ENCODE measurements around the gene RAD51B. TPM values are rescaled to one million over a fixed set of nuclear protein-coding genes. Genes with fewer than 3 reads are reported as not detected.
"Not testable (repeated sequence)": the region's sequence is repeated elsewhere in the genome, so short reads cannot be mapped to it uniquely, and the experiment has no call there.

The RAD51B gene
- total RNA-seq, 4 donors from 2014 or later = 8.9 to 30.3 (median 10.4) TPM

DNA sequence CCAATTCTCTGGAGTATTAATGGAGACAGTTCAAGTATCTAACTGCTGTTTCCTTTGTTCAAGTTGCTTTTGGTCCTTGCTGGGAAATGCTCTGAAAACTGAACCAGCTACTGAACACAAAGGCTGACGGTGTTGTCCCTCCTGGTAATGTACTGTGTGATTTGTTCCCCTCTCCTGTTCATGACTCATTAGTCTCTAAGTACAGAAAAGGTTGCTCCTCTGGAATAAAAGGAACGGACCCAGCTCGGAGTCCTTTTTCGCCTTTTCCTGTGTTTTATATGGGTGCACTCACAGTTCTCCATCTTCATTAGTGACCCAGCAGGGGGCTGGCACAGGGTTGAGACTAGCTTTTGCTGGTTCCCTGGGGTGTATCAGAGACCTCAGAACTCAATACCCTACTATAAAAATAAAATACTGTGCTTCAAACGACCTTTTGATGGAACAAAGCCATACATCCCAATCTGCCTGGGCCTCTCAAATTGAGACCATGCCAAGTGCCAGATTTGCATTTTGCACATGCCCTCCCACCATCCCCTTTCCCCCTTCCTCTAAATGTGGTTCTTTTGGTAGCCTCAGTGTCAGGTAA, 269.7 kb downstream of the RAD51B start:
- ATAC-seq (ENCODE audit: low FRiP score) = no peak
- TF ChIP-seq, protein P1, sequence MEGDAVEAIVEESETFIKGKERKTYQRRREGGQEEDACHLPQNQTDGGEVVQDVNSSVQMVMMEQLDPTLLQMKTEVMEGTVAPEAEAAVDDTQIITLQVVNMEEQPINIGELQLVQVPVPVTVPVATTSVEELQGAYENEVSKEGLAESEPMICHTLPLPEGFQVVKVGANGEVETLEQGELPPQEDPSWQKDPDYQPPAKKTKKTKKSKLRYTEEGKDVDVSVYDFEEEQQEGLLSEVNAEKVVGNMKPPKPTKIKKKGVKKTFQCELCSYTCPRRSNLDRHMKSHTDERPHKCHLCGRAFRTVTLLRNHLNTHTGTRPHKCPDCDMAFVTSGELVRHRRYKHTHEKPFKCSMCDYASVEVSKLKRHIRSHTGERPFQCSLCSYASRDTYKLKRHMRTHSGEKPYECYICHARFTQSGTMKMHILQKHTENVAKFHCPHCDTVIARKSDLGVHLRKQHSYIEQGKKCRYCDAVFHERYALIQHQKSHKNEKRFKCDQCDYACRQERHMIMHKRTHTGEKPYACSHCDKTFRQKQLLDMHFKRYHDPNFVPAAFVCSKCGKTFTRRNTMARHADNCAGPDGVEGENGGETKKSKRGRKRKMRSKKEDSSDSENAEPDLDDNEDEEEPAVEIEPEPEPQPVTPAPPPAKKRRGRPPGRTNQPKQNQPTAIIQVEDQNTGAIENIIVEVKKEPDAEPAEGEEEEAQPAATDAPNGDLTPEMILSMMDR (IDR thresholded peaks at IDR 0.05) = no peak

DNA sequence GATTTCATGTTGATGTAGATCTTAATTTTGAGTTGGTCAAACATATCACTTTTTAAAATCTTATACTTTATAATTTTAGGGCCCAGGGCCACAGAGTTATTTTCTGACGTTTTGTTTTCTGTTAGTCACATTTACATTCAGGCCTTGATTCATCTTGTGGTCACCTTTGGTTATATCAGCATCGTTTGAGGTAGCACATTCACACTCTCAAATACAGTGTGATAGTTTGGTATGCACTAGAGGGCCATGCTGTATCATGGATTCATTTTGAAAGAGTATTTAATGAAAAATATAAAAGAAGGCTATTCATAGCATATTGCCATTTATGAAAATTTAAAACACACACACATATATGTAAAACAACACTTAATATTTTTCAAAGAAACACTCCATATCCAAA, 274.6 kb downstream of the RAD51B start:
- ATAC-seq (ENCODE audit: low FRiP score) (no peak), DNase-seq (ENCODE audit: low spot score) (no peak)
- TF ChIP-seq, protein P1 (IDR thresholded peaks at IDR 0.05) = no peak

More for the DNA sequence above, 269.7 kb downstream of the RAD51B start:
- DNase-seq (ENCODE audit: low spot score) = no peak

DNA sequence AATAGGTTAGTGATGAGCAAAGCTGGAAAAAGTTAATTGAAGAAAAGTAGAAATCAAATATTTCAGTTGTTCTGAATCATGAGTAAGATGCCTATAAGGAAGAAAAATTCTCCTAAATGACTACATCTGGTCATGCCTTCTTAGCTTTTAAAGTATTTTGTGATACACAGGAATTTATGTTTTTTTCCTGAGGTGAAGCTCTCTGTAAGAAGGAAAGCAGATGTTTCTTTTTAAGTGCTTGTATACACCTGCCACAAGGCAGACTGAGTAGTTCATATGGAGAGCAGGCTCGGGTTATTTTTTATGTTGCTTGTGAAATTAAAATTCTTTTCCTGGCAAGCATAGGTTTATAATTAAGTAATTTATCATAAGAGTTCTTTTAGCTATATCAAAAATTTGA, 275.2 kb downstream of the RAD51B start:
- DNase-seq (ENCODE audit: low spot score) (no peak), ATAC-seq (ENCODE audit: low FRiP score) (no peak)
- TF ChIP-seq, protein P1 (IDR thresholded peaks at IDR 0.05) = no peak

DNA sequence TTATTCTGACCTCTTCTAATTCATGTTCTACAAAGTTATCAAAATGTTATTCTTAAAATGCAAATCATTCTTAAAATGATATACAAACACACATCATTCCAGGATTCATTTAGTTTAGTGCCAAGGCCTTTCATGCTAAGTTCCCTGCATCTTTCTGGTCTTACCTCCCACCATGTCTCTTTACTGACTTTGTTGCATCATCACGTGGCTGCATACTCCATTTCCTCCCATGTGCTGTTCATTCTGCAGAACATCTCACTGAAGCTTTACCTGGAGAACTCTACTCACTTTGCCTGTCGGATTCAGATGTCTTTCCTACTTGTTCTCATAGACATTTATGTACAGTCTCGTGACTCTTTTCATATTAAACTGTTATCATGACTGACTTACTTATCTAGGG, 278.1 kb downstream of the RAD51B start:
- TF ChIP-seq, protein P1 (IDR thresholded peaks at IDR 0.05) = no peak
- no peak for DNase-seq (ENCODE audit: low spot score)
- ATAC-seq (ENCODE audit: low FRiP score) = no peak

DNA sequence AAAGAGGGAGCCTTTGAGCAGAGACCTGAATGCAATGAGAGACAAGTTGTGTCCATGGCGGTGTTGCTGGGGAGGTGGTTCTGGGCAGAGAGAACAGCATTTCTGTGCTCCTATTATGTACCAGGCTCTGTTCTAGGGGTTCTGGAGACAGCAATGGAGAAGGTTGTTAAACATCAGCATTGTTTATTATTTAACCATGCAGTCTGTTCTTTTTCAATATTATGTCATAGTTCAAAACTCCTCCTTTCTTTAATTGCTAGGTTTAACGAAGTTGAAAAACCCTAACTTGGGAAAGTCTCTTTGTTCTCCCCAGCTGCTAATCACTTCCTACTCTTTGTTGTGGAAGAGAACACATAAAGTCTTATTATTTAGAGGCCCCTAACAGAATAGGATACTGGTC, 279.3 kb downstream of the RAD51B start:
- TF ChIP-seq, protein P1 (IDR thresholded peaks at IDR 0.05) = no peak
- ATAC-seq (ENCODE audit: low FRiP score) (no peak), DNase-seq (ENCODE audit: low spot score) (no peak)

DNA sequence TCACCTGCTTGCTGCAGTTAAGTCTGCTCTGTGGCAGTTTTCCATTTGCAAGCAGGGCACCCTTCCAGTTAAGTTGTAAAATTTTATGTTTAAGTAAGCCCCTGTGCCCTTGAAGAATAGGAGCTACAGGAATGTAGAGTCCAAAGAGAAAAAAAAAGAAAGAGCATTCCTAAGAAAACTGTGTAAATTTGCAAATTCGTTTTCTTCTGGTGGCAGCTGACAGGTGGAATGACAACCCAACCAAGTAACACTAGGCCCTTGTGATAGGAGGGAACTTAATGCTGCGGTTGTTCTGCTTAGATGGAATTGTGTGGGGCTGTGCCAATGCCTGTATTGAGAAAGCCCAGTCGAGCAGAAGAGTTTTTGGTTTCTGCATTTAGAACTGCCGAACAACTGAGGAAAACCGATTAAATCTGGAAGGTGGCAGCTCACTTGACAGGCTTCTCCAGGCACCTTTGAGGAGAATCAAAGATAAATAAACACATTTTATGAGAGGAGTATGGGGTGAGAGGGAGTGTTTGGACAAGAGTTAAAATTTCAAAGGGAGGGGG, 280.0 kb downstream of the RAD51B start:
- ATAC-seq (ENCODE audit: low FRiP score) (no peak), DNase-seq (ENCODE audit: low spot score) (no peak)
- TF ChIP-seq, protein P1 (IDR thresholded peaks at IDR 0.05) = no peak

DNA sequence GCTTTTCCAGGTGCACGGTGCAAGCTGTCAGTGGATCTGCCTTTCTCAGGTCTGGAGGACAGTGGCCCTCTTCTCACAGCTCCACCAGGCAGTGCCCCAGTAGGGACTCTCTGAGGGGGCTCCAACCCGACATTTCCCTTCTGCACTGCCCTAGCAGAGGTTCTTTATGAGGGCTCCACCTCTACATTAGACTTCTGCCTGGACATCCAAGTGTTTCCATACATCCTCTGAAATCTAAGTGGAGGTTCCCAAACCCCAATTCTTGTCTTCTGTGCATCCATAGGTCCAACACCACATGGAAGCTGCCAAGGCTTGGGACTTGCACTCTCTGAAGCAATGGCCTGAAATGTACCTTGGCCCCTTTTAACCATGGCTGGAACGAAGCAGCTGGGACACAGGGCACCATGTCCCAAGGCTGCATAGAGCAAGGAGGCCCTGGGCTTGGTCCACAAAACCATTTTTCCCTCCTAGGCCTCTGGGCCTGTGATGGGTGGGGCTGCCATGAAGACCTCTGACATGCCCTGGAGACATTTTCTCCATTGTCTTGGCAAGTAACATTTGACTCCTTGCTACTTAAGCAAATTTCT, 282.2 kb downstream of the RAD51B start:
- ATAC-seq (ENCODE audit: low FRiP score); DNase-seq (ENCODE audit: low spot score): not testable (repeated sequence)

Data from omental fat pad (tissue), 4 donors.